HepG2 (cell line): ENCODE results near the gene AGK. TPM values are rescaled to one million over a fixed set of nuclear protein-coding genes. Genes with fewer than 3 reads are reported as not detected.

Source experiments
- ATF2 ChIP-seq: sonication (generic); formaldehyde crosslinking; IDR thresholded peaks from 2 replicates; pipeline ENCODE4 v1.4.0; 2020; ENCODE audit warnings: missing genetic modification reagents
- BCL6 ChIP-seq: IDR thresholded peaks from 2 replicates; pipeline ENCODE4 v1.6.1; 2016; ENCODE audit warnings: missing genetic modification reagents, missing compliant biosample characterization
- ERF ChIP-seq: IDR thresholded peaks from 2 replicates; pipeline ENCODE4 v1.6.1; 2018; ENCODE audit warnings: missing biosample characterization, missing genetic modification reagents
- GZF1 ChIP-seq: sonication (generic); formaldehyde crosslinking; IDR thresholded peaks from 2 replicates; pipeline ENCODE4 v1.5.1; 2020; ENCODE audit warnings: mild to moderate bottlenecking, missing genetic modification reagents
- HMGXB3 ChIP-seq: sonication (generic); formaldehyde crosslinking; IDR thresholded peaks from 2 replicates; pipeline ENCODE4 v1.4.0; 2020; ENCODE audit warnings: missing genetic modification reagents, borderline replicate concordance
- MLLT10 ChIP-seq: sonication (generic); formaldehyde crosslinking; IDR thresholded peaks from 2 replicates; pipeline ENCODE4 v1.4.0; 2020; ENCODE audit warnings: missing genetic modification reagents
- POLR2A ChIP-seq, 2 experiments: IDR thresholded peaks; 2 replicates each; pipeline ENCODE4 v1.6.1; 2011; ENCODE audit warnings: low read depth in 2 of 2, low read length in 2 of 2, mild to moderate bottlenecking in 1 of 2, moderate library complexity in 1 of 2; ENCODE audit not compliant: insufficient read depth in 1 of 2
- SUZ12 ChIP-seq: fragments of 150-350 bp; IDR thresholded peaks from 2 replicates; pipeline ENCODE4 v1.6.1; 2014; ENCODE audit warnings: low read depth, low read length
- UBTF ChIP-seq: sonication (generic); formaldehyde crosslinking; IDR thresholded peaks from 2 replicates; pipeline ENCODE4 v1.4.0; 2020; ENCODE audit warnings: mild to moderate bottlenecking, missing genetic modification reagents
- ZBTB8A ChIP-seq: sonication (generic); formaldehyde crosslinking; IDR thresholded peaks from 2 replicates; pipeline ENCODE4 v1.4.0; 2020; ENCODE audit warnings: mild to moderate bottlenecking, low read depth, missing genetic modification reagents, borderline replicate concordance
- ZNF572 ChIP-seq: sonication (generic); formaldehyde crosslinking; IDR thresholded peaks from 2 replicates; pipeline ENCODE4 v1.5.1; 2020; ENCODE audit warnings: mild to moderate bottlenecking, missing genetic modification reagents
- polyA plus RNA-seq, 8 experiments: library from polyadenylated mRNA; depleted of rRNA in 3 of 8; stranded (reverse) in 7 of 8; unstranded in 1 of 8; fragments of >200 nt; fragmentation: Illumina TruSeq in 4 of 8; extraction: Trizol in 4 of 8; gene quantifications; 2 replicates each; pipeline versions ENCODE4 v1.2.1 to v1.2.3, GENCODE V29; 2011 to 2016; ENCODE audit warnings: low read depth in 4 of 8, missing spikeins in 1 of 8, mixed read lengths in 1 of 8; ENCODE audit not compliant: insufficient read depth in 1 of 8
- total RNA-seq, 5 experiments: library from RNA; depleted of rRNA; stranded (reverse); fragments of >200 nt; fragmentation: Illumina TruSeq; extraction: Trizol; gene quantifications; 2 replicates each; pipeline ENCODE4 v1.2.3, GENCODE V29; 2016; ENCODE audit warnings: low read depth in 1 of 5

The AGK gene
- total and polyA plus RNA-seq, 2 of the 13 experiments (the other 11 are each of a cell fraction or from before 2014, with no cell fraction given): 23.7 to 30.1 TPM

GRCh38 chr7:141551094-141551781, at the start of gene AGK (continued):
- TF ChIP-seq UBTF (peak; percentile 95), POLR2A (IDR thresholded peaks at IDR 0.05; ENCODE audit: insufficient read depth in 1 of 2, low read depth in 2 of 2, low read length in 2 of 2) (peak; percentile 79 to 95), ATF2 (CRISPR knock-in tag) (no peak), HMGXB3 (CRISPR knock-in tag) (peak; percentile 43; the same call in 1 of the 2 replicates), ZBTB8A (CRISPR knock-in tag) (no peak), MLLT10 (CRISPR knock-in tag) (no peak), SUZ12 (no peak), GZF1 (CRISPR knock-in tag) (no peak), ERF (CRISPR knock-in tag) (peak; percentile 60), BCL6 (no peak), ZNF572 (no peak)
